Heart right ventricle (tissue), 16 donors: ENCODE measurements around the gene CLEC14A. TPM values are rescaled to one million over a fixed set of nuclear protein-coding genes. Genes with fewer than 3 reads are reported as not detected.

Source experiments
- ATAC-seq, 8 donors: fragments of 200-7000 bp; cut with Tn5 transposase; one replicate each; pipeline ENCODE4 v1.9.1; 2020; ENCODE audit warnings: mild to moderate bottlenecking in 8 of 8, moderate library complexity in 8 of 8, moderate number of reproducible peaks in 1 of 8
- DNase-seq, 2 donors: peaks; one replicate each; pipeline ENCODE4 v3.0.0-alpha.2; 2020
- H3K27ac ChIP-seq, 10 donors: fragments of 200-600 bp; sonication (generic) in 2 of 10; one replicate each; pipeline versions ENCODE4 v1.5.0 to v1.8.0; 2020 to 2022; ENCODE audit warnings: mild to moderate bottlenecking in 3 of 10
- H3K27me3 ChIP-seq, 7 donors: fragments of 200-600 bp; one replicate each; pipeline ENCODE4 v1.8.0; 2021 to 2022; ENCODE audit warnings: mild to moderate bottlenecking in 2 of 7
- H3K36me3 ChIP-seq, 9 donors: fragments of 200-600 bp; sonication (generic) in 1 of 9; one replicate each; pipeline versions ENCODE4 v1.5.0 to v1.8.0; 2020 to 2022; ENCODE audit warnings: mild to moderate bottlenecking in 2 of 9
- H3K4me1 ChIP-seq, 9 donors: fragments of 200-600 bp; sonication (generic) in 1 of 9; one replicate each; pipeline versions ENCODE4 v1.5.0 to v1.8.0; 2020 to 2022; ENCODE audit warnings: mild to moderate bottlenecking in 4 of 9
- H3K4me3 ChIP-seq, 10 donors: fragments of 200-600 bp; sonication (generic) in 2 of 10; one replicate each; pipeline versions ENCODE4 v1.5.0 to v1.8.0; 2020 to 2022; ENCODE audit warnings: mild to moderate bottlenecking in 7 of 10, moderate library complexity in 2 of 10
- H3K9me3 ChIP-seq, 11 donors: fragments of 200-600 bp in 10 of 11; sonication (generic) in 2 of 11; one replicate each; pipeline versions ENCODE4 v1.5.0 to v1.8.0; 2013 to 2022; ENCODE audit warnings: mild to moderate bottlenecking in 2 of 11, control low read depth in 1 of 11, moderate library complexity in 1 of 11
- CTCF ChIP-seq, 9 donors: fragments of 200-600 bp; sonication (generic) in 2 of 9; IDR thresholded peaks; one replicate each; pipeline versions ENCODE4 v1.5.0 to v1.8.0; 2021 to 2022; ENCODE audit warnings: antibody characterized with exemption in 9 of 9, mild to moderate bottlenecking in 5 of 9, moderate library complexity in 1 of 9
- WGBS, 2 donors: extraction: QIAGEN DNeasy Blood & Tissue Kit; methylation state at CpG; one replicate each; pipeline ENCODE4 v1.1.7; 2013; ENCODE audit warnings: inconsistent platforms in 1 of 2; 5-methylcytosine and 5-hydroxymethylcytosine counted together
- intact Hi-C, 10 donors: fragments of 100-400 bp; cut with DNase I; formaldehyde crosslinking; loops; one replicate each; pipeline versions ENCODE4 v1.11.1 to v1.14.2; 2022
- polyA plus RNA-seq, 2 donors: library from polyadenylated mRNA; stranded (reverse); fragments of 200-250 nt; gene quantifications; one replicate each; pipeline ENCODE4 v1.2.3, GENCODE V29; 2013
- total RNA-seq, 10 donors: library from RNA; stranded (reverse); fragmentation: NEBNext Ultra II Directional in 3 of 10; extraction: Animal tissue kit (Norgen Biotek cat#: 25700) in 3 of 10; gene quantifications; one replicate each; pipeline versions ENCODE4 v1.2.1 to v1.2.4, GENCODE V29; 2021 to 2023
- donor health status: Arrhythmogenic right ventricular cardiomyopathy.
- donor health status: ischemic (EF 13 %, LVEDD 7.1; RV severe dilation, severe dysfunction).
- donor health status: healthy with polysubstance abuse.
- donor health status: DM: no; HTN: yes; CAD: no.
- donor health status: DM: no; HTN: no; CAD: no.
- donor health status: ischemic (EF 25% LVEDD 6.9; RV normal size, moderate dysfunction).
- donor health status: ischemic (EF 25% LVEDD 5.7; RV mildly dilated, moderate dysfunction).
- donor health status: healthy.
- donor health status: DM: yes; HTN: yes; CAD: no.
- donor health status: Ischemic cardiomyopathy.
- donor health status: ischemic (EF 35%, LVEDD 5.7; RV mildly dilated, moderate dysfunction).
- donor health status: nonischemic (EF 11% LVEDD 7.7; RV severe dilation, severe dysfunction).
- donor health status: DM: yes; HTN: yes; CAD: no.
- donor health status: PGD.
- donor health status: ischemic (EF 29% LVEDD 5.4; RV normal size, mild dysfunction).
- donor health status: nonischemic (EF 23%, LVEDD 6.1; RV moderate dilation, normal function).

Gene CLEC14A
- total and polyA plus RNA-seq, 12 donors, result 18.4 to 71.8 (median 37.1) TPM

DNA sequence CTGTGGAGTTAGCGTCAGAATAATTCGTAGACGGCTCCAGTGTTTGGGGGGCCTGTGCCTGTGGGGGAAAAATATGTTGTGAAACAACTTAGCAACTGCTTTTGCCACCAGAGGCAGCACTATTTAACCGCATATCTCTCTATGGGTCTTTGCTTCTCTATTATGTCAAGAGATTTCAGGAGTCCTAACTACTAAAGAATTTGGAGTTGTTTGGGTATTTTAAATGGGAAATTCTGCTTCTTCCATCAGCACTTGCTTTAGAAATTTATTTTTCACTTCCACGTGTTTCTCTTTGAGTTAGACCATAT is 594 bp upstream of the CLEC14A start:
- Histone ChIP-seq H3K4me3 (peak overlapping the region in 9 of 10 donors; percentile 61 to 89 (median 72)), H3K36me3 (no peaks in the 10 kb centered on the region), H3K27ac (peak overlapping the region; percentile 59 to 100 (median 97)), H3K4me1 (peaks cover 0 to 15% (median 0%) of the 10 kb centered on the region in 9 donors), H3K9me3 (peaks cover 0 to 20% (median 0%) of the 10 kb centered on the region in 11 donors), H3K27me3 (peaks cover 0 to 40% (median 14%) of the 10 kb centered on the region in 7 donors)
- peak in 8 of 9 donors; percentile 19 to 67 (median 44) for TF ChIP-seq CTCF (IDR thresholded peaks at IDR 0.05)
- WGBS, 2 donors, result 19 to 21% methylated on average over 5 of the region's 5 CpGs
- intact Hi-C loops, result loop anchor here in 5 of 10 donors (2.0 to 10.0 kb wide), 7 partner anchors 34 to 748 kb away; no protein-coding TSS in a partner anchor
- ATAC-seq (peak in 1 of 8 donors; percentile 73), DNase-seq (peak in 1 of 2 donors; percentile 26)

GRCh38 chr14:38255408-38255672 is 553 bp downstream of the CLEC14A start:
- H3K4me3 ChIP-seq, result peak overlapping the region; percentile 53 to 89 (median 72)
- WGBS, 2 donors, result 1% methylated on average over 19 to 29 of the region's 29 CpGs
- intact Hi-C loops, result loop anchor here in 4 of 10 donors (5.0 to 10.0 kb wide), 5 partner anchors 37 to 749 kb away; no protein-coding TSS in a partner anchor
- peak in 6 of 8 donors; percentile 2 to 40 (median 14) for ATAC-seq
- H3K27ac ChIP-seq, result peak overlapping the region; percentile 93 to 100 (median 98)
- TF ChIP-seq CTCF (IDR thresholded peaks at IDR 0.05), result no peak
- peak in 1 of 2 donors; percentile 15 for DNase-seq
- H3K4me1 ChIP-seq, result peaks cover 0 to 15% (median 0%) of the 10 kb centered on the region in 9 donors
- H3K27me3 ChIP-seq, result peaks cover 0 to 40% (median 14%) of the 10 kb centered on the region in 7 donors
- H3K9me3 ChIP-seq, result peaks cover 0 to 9% (median 0%) of the 10 kb centered on the region in 11 donors
- H3K36me3 ChIP-seq, result no peaks in the 10 kb centered on the region

DNA sequence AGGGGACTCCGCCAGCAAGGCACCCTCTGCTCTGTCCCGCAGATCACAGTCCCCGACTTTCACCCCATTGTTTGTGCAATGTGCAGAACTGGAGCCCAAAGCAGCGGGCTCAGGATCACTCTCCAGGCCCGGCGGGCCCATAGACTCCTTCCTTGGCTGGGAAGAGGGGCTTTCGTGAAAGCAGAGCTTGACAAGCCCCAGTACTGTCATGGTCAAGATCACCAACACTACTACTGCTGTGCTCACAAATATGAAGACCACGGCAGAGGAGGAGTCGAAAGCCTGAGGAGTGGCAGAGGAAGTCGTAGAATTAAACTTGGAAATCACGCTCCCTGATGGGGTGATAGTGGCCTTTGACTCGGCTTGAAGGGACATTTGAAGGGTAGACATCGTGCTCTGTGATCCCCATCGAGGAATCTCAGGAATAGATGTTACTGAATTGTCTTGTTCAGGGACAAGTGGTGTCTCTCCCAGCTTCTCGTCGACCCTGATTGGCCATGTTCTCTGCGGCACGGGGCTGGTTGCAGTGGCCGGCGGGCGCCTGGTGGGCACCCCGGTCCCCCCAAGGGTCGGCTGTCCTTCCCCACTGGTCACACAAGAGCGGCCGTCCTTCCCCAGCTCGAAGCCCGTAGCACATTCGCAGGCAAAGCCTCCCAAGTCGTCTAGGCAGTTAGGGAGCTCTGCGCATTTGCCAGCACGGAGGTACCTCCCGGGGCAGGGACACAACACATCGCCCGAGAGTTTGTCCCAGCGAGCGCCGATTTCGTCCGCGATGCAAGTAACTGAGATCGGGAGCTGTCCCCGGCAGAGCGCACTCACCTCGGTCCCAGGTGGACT is 1.1 kb downstream of the CLEC14A start:
- intact Hi-C loops, result loop anchor here in 4 of 10 donors (5.0 to 10.0 kb wide), 6 partner anchors 38 to 750 kb away; no protein-coding TSS in a partner anchor
- 9 to 10% methylated on average over 44 of the region's 44 CpGs for WGBS, 2 donors
- peaks cover 0 to 15% (median 0%) of the 10 kb centered on the region in 9 donors for H3K4me1 ChIP-seq
- H3K27me3 ChIP-seq, result peaks cover 0 to 40% (median 14%) of the 10 kb centered on the region in 7 donors
- peak overlapping the region; percentile 93 to 100 (median 98) for H3K27ac ChIP-seq
- peaks cover 0 to 3% (median 0%) of the 10 kb centered on the region in 11 donors for H3K9me3 ChIP-seq
- H3K4me3 ChIP-seq, result peak overlapping the region; percentile 53 to 89 (median 72)
- H3K36me3 ChIP-seq, result no peaks in the 10 kb centered on the region
- TF ChIP-seq CTCF (IDR thresholded peaks at IDR 0.05), result no peak
- ATAC-seq, result peak in 2 of 8 donors; percentile 0 to 14
- DNase-seq, result peak; percentile 13 to 25

GRCh38 chr14:38253676-38254075 is 2.2 kb downstream of the CLEC14A start:
- 43 to 46% methylated on average over 4 of the region's 4 CpGs for WGBS, 2 donors
- Histone ChIP-seq H3K9me3 (no peaks in the 10 kb centered on the region), H3K4me1 (peaks cover 0 to 20% (median 6%) of the 10 kb centered on the region in 9 donors), H3K4me3 (peak overlapping the region; percentile 53 to 89 (median 72)), H3K27ac (peak overlapping the region; percentile 93 to 100 (median 98)), H3K27me3 (peaks cover 0 to 40% (median 14%) of the 10 kb centered on the region in 7 donors), H3K36me3 (no peaks in the 10 kb centered on the region)
- no peak for TF ChIP-seq CTCF (IDR thresholded peaks at IDR 0.05)
- no peak for DNase-seq
- no peak for ATAC-seq
- intact Hi-C loops, result loop anchor here in 3 of 10 donors (5.0 to 10.0 kb wide), 4 partner anchors 111 to 751 kb away; no protein-coding TSS in a partner anchor
